GM23338 (cell line): ENCODE results near the gene EPHB1. TPM values are rescaled to one million over a fixed set of nuclear protein-coding genes. Genes with fewer than 3 reads are reported as not detected.
A peak's percentile ranks its signal among the peaks of the same experiment; 100 is the strongest.

Experiments
- ATAC-seq: fragments of 200-7000 bp; cut with Tn5 transposase; 3 replicates; pipeline ENCODE4 v1.9.1; 2020
- DNase-seq: peaks from one replicate; pipeline ENCODE4 v3.0.0-alpha.2; 2015; ENCODE audit warnings: low spot score
- H2AFZ ChIP-seq: fragments of 200-600 bp; sonication (generic); 2 replicates; pipeline ENCODE4 v1.8.0; 2016; ENCODE audit warnings: antibody characterized with exemption, mild to moderate bottlenecking, moderate library complexity
- H3F3A ChIP-seq: fragments of 200-600 bp; sonication (generic); replicated peaks from 2 replicates; pipeline ENCODE4 v1.8.0; 2017; ENCODE audit warnings: antibody characterized with exemption, mixed run types, low read depth
- H3K27ac ChIP-seq: fragments of 200-600 bp; sonication (generic); 2 replicates; pipeline ENCODE4 v1.6.1; 2016; ENCODE audit warnings: low read depth
- H3K27me3 ChIP-seq: fragments of 200-600 bp; sonication (generic); 2 replicates; pipeline ENCODE4 v1.8.0; 2016; ENCODE audit warnings: mild to moderate bottlenecking, mixed run types, moderate library complexity; ENCODE audit not compliant: insufficient read depth
- H3K36me3 ChIP-seq: fragments of 200-600 bp; sonication (generic); 2 replicates; pipeline ENCODE4 v1.8.0; 2016; ENCODE audit warnings: mild to moderate bottlenecking; ENCODE audit not compliant: insufficient read depth
- H3K4me1 ChIP-seq: fragments of 200-600 bp; sonication (generic); 2 replicates; pipeline ENCODE4 v1.8.0; 2016; ENCODE audit warnings: mild to moderate bottlenecking, moderate library complexity; ENCODE audit not compliant: insufficient read depth
- H3K4me2 ChIP-seq: fragments of 200-600 bp; sonication (generic); 2 replicates; pipeline ENCODE4 v1.7.1; 2017; ENCODE audit warnings: mixed run types
- H3K4me3 ChIP-seq: fragments of 200-600 bp; sonication (generic); 2 replicates; pipeline ENCODE4 v1.6.1; 2016; ENCODE audit warnings: mixed run types
- H3K79me2 ChIP-seq: fragments of 200-600 bp; sonication (generic); replicated peaks from 2 replicates; pipeline ENCODE4 v1.8.0; 2017; ENCODE audit warnings: mild to moderate bottlenecking; ENCODE audit not compliant: insufficient read depth
- H3K9me2 ChIP-seq: fragments of 200-600 bp; sonication (generic); 2 replicates; pipeline ENCODE4 v1.8.0; 2017; ENCODE audit not compliant: insufficient read depth
- H4K20me1 ChIP-seq: fragments of 200-600 bp; sonication (generic); replicated peaks from 2 replicates; pipeline ENCODE4 v1.8.0; 2017; ENCODE audit warnings: mild to moderate bottlenecking; ENCODE audit not compliant: insufficient read depth
- H3K27ac Mint-ChIP-seq: 2 replicates; pipeline ENCODE4 v1.8.0; 2020; ENCODE audit warnings: inconsistent platforms, mild to moderate bottlenecking, moderate library complexity, mixed read lengths
- H3K27me3 Mint-ChIP-seq: 3 replicates; pipeline ENCODE4 v1.8.0; 2022; ENCODE audit warnings: low read depth, mild to moderate bottlenecking, moderate library complexity, mixed read lengths, inconsistent platforms; ENCODE audit not compliant: insufficient read depth, poor library complexity
- H3K36me3 Mint-ChIP-seq: 3 replicates; pipeline ENCODE4 v1.8.0; 2021; ENCODE audit warnings: low read depth, mild to moderate bottlenecking, inconsistent platforms, moderate library complexity, mixed read lengths
- H3K4me1 Mint-ChIP-seq: 3 replicates; pipeline ENCODE4 v1.8.0; 2020; ENCODE audit warnings: mild to moderate bottlenecking, inconsistent platforms, mixed read lengths
- H3K4me3 Mint-ChIP-seq: 3 replicates; pipeline ENCODE4 v1.8.0; 2021; ENCODE audit warnings: moderate library complexity, mild to moderate bottlenecking, inconsistent platforms, mixed read lengths
- H3K9me3 Mint-ChIP-seq: 3 replicates; pipeline ENCODE4 v1.8.0; 2020; ENCODE audit warnings: moderate library complexity, mild to moderate bottlenecking, inconsistent platforms, mixed read lengths
- CREB1 ChIP-seq: fragments of 250-450 bp; sonication (Bioruptor Pico); IDR thresholded peaks from 2 replicates; pipeline ENCODE4 v1.5.0; 2020; ENCODE audit warnings: low read depth, mild to moderate bottlenecking, moderate library complexity
- CTCF ChIP-seq, 2 experiments: fragments of 200-600 bp in 1 of 2; sonication (generic) in 1 of 2; conservative IDR thresholded peaks; 2 replicates each; pipeline versions ENCODE4 v1.5.1 to v1.6.1; 2016 to 2017; ENCODE audit warnings: antibody characterized with exemption in 2 of 2, low read depth in 2 of 2, mild to moderate bottlenecking in 2 of 2, moderate library complexity in 1 of 2
- EZH2 ChIP-seq: fragments of 200-600 bp; sonication (generic); IDR thresholded peaks from one replicate; pipeline ENCODE4 v1.8.0; 2017; ENCODE audit warnings: antibody characterized with exemption, mild to moderate bottlenecking, low read depth; ENCODE audit not compliant: unreplicated experiment
- EZH2phosphoT487 ChIP-seq: fragments of 200-600 bp; sonication (generic); IDR thresholded peaks from one replicate; pipeline ENCODE4 v1.8.1; 2018; ENCODE audit warnings: antibody characterized with exemption; ENCODE audit not compliant: unreplicated experiment
- JUNB ChIP-seq: IDR thresholded peaks from one replicate; pipeline ENCODE4 v1.6.1; 2016; ENCODE audit warnings: antibody characterized with exemption; ENCODE audit not compliant: unreplicated experiment
- NANOG ChIP-seq: IDR thresholded peaks from 2 replicates; pipeline ENCODE4 v1.6.1; 2016; ENCODE audit warnings: antibody characterized with exemption, borderline replicate concordance
- POLR2AphosphoS5 ChIP-seq: IDR thresholded peaks from 2 replicates; pipeline ENCODE4 v1.6.1; 2016; ENCODE audit warnings: antibody characterized with exemption, low read depth
- REST ChIP-seq: IDR thresholded peaks from one replicate; pipeline ENCODE4 v1.6.1; 2018; ENCODE audit warnings: antibody characterized with exemption; ENCODE audit not compliant: unreplicated experiment
- STAT1 ChIP-seq: IDR thresholded peaks from one replicate; pipeline ENCODE4 v1.6.1; 2016; ENCODE audit warnings: antibody characterized with exemption; ENCODE audit not compliant: unreplicated experiment
- ZNF462 ChIP-seq: fragments of 250-450 bp; sonication (Bioruptor Pico); IDR thresholded peaks from 2 replicates; pipeline ENCODE4 v1.5.0; 2020; ENCODE audit warnings: mild to moderate bottlenecking, moderate library complexity
- polyA plus RNA-seq: library from polyadenylated mRNA; unstranded; fragments of >200 nt; fragmentation: Nextera tagmentation; extraction: Ambion mirVana; gene quantifications from 2 replicates; pipeline ENCODE4 v1.2.1, GENCODE V29; 2016
- total RNA-seq: library from RNA; depleted of rRNA; stranded (reverse); fragments of >200 nt; shearing (Covaris generic); gene quantifications from 2 replicates; pipeline ENCODE4 v1.2.3, GENCODE V29; 2014

The EPHB1 gene
- total and polyA plus RNA-seq, 2 experiments from 2014 or later, result 2.7 to 5.2 TPM

- TF ChIP-seq CTCF (conservative IDR thresholded peaks at IDR 0.05; ENCODE audit: low read depth in 2 of 2), result no peak
- TF ChIP-seq EZH2phosphoT487, result no peak
- TF ChIP-seq JUNB, result no peak
Measured at GRCh38 chr3:134998158-134998557, 203.1 kb downstream of the EPHB1 start (continued).

DNA sequence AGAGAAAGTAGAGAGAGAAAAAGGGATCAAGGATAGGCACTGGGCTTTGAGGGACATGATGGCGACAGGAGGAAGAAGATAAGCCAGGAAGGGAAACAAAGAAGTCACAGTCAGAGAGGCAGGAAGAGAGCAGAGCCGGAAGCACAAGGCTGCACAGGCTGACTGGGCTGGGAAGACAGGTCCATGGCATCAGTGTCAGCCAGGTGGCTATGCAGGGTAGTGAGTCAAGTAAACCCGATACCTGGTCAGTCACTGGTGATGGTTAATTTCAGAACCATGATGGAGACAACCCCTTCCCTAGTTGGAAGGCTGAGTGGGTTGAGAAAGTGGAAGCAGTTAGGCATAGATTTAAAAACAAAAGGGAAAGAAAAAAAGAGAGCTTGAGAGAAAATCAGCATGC lies 203.8 kb downstream of the EPHB1 start:
- TF ChIP-seq NANOG (no peak), CREB1 (no peak), REST (no peak), POLR2AphosphoS5 (no peak), ZNF462 (no peak), JUNB (no peak), EZH2 (no peak), STAT1 (no peak), EZH2phosphoT487 (no peak)
- no peaks in the 10 kb centered on the region for H3K27me3 Mint-ChIP-seq
- no peak overlapping the region for H2AFZ ChIP-seq
- H3K36me3 Mint-ChIP-seq, result no peaks in the 10 kb centered on the region; the same call in 2 of the 3 replicates
- H3K27ac ChIP-seq, result no peak overlapping the region
- no peak overlapping the region for H3K27ac Mint-ChIP-seq
- DNase-seq (no peak), ATAC-seq (peak; percentile 43)
- no peaks in the 10 kb centered on the region for H3K27me3 ChIP-seq
- no peak overlapping the region for H3K4me3 Mint-ChIP-seq
- H3K4me3 ChIP-seq, result no peak overlapping the region
- H3K4me1 ChIP-seq, result no peaks in the 10 kb centered on the region
- H3K36me3 ChIP-seq, result no peaks in the 10 kb centered on the region; the same call in 1 of the 2 replicates
- H3K4me1 Mint-ChIP-seq, result no peaks in the 10 kb centered on the region
- no peaks in the 10 kb centered on the region for H3F3A ChIP-seq
- no peaks in the 10 kb centered on the region for H3K79me2 ChIP-seq
- H3K9me3 Mint-ChIP-seq, result peaks cover 2% of the 10 kb centered on the region; the same call in 2 of the 3 replicates
- no peak overlapping the region for H3K4me2 ChIP-seq
- no peaks in the 10 kb centered on the region for H4K20me1 ChIP-seq
- no peaks in the 10 kb centered on the region for H3K9me2 ChIP-seq
